Spleen (tissue), 7 donors: Measurements from ENCODE around the gene HS2ST1.

Experiments
- CTCF ChIP-seq, 11 experiments: fragments of 200-600 bp in 7 of 11; fragments of 450-650 bp in 4 of 11; sonication (generic) in 4 of 11; IDR thresholded peaks in 8 of 11; conservative IDR thresholded peaks in 3 of 11; 1 replicate in 7 of 11; 2 replicates in 4 of 11; pipeline versions ENCODE4 v1.4.0 to v1.8.0; 2016 to 2021; ENCODE audit warnings: antibody characterized with exemption in 11 of 11, inconsistent platforms in 4 of 11, mild to moderate bottlenecking in 1 of 11
- POLR2A ChIP-seq, 3 donors: fragments of 450-650 bp; IDR thresholded peaks; one replicate each; pipeline ENCODE4 v1.5.1; 2017; ENCODE audit warnings: antibody characterized with exemption in 3 of 3, mild to moderate bottlenecking in 1 of 3
- donor health status: DM: no; HTN: no; CAD: no; lungs with moderate emphysema.
- donor health status: DM: no; HTN: no; CAD: no.
- donor health status: DM: no; HTN: no; CAD: no.

GRCh38 chr1:87155648-87156047 lies 241.2 kb downstream of the HS2ST1 start:
- no peak for TF ChIP-seq CTCF (IDR thresholded peaks at IDR 0.05 in 8 of 11, conservative IDR thresholded peaks at IDR 0.05 in 3 of 11)
- TF ChIP-seq POLR2A (IDR thresholded peaks at IDR 0.05) = no peak
